ENCODE measurements around the gene NBDY. TPM values are rescaled to one million over a fixed set of nuclear protein-coding genes. Genes with fewer than 3 reads are reported as not detected.

The NBDY gene
- total RNA-seq, 1 donor from 2014 or later = 2.6 TPM

DNA sequence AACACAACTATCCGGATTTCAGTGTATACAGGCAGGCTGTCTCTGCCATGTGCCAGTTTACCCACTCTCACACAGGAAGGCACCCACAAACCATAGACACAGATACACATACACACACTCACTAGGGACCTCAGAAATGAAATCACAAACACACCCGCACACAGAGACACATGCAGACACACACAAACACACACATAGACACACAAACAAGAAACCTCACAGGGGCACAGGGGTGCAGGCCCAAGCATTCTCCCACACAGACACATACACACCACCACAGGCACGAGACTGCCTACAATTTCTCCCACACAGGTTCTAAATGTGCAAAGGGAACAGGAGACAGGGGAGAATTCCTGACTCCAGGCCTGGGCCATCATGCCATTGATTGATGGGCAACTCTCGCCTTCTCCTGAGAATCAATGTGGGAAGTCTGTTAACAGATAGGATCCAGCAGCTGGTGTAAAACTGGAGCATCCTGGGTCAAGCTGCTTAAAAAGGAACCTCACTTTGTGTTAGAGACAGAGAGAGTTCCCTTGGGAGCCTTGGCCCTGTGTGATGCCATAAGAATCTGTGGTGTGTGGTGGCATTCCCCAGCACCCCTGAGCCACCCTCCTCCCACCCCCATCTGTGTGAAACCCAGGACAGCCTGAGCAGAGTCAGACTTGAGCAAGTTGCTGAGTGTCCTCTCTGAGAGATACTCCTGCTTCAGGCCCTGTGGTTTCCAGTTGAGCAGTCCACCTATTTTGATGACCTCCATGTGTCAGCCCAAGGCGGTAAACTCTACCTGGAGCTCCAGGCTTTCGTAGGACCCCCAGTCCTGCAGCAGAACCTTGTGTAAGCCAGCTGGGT is 33.9 kb downstream of the NBDY start:
- Histone ChIP-seq H3K4me3 (ENCODE audit: low read depth, low read length) (no peak overlapping the region), H3K36me3 (ENCODE audit: control insufficient read depth, insufficient read depth, low read length) (peaks cover 2% of the 10 kb centered on the region), H3K27me3 (ENCODE audit: control insufficient read depth, insufficient read depth, low read length) (no peaks in the 10 kb centered on the region)
- FAIRE-seq = no peak
- TF ChIP-seq, protein P1, sequence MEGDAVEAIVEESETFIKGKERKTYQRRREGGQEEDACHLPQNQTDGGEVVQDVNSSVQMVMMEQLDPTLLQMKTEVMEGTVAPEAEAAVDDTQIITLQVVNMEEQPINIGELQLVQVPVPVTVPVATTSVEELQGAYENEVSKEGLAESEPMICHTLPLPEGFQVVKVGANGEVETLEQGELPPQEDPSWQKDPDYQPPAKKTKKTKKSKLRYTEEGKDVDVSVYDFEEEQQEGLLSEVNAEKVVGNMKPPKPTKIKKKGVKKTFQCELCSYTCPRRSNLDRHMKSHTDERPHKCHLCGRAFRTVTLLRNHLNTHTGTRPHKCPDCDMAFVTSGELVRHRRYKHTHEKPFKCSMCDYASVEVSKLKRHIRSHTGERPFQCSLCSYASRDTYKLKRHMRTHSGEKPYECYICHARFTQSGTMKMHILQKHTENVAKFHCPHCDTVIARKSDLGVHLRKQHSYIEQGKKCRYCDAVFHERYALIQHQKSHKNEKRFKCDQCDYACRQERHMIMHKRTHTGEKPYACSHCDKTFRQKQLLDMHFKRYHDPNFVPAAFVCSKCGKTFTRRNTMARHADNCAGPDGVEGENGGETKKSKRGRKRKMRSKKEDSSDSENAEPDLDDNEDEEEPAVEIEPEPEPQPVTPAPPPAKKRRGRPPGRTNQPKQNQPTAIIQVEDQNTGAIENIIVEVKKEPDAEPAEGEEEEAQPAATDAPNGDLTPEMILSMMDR (IDR thresholded peaks at IDR 0.05; ENCODE audit: insufficient read depth, low read length, severe bottlenecking) = no peak
- no peak for DNase-seq (ENCODE audit: low read depth)

DNA sequence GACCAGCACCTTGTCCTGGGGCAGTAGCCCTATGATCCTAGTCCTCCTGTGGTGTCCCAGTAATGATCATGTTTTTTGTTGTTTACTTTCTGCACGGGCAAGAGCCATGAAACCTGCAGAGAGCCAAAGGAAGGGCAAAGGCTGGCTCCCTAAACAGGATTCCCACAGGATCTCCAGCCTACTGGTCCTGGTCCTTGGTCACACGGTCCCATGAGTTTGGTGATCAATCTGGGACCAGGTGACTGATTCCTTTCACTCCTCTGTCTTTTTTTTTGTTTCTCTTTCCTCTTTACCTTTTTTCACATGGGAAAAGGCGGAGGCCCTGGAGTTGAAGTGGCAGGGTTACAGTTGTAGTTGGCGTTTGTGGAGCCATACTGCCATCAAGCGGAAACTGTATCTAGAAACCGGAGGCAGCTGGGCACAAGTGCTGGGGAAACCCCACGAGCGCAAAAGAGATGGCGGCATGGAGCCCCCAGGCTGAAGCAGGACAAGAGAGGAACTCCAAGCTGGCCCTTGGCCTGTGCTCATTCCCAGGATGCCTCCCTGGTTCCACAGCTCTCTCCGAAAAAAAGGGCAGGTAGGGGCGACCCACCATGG is 34.6 kb downstream of the NBDY start:
- H3K4me3 ChIP-seq (ENCODE audit: low read depth, low read length) = no peak overlapping the region
- no peaks in the 10 kb centered on the region for H3K27me3 ChIP-seq (ENCODE audit: control insufficient read depth, insufficient read depth, low read length)
- peaks cover 2% of the 10 kb centered on the region for H3K36me3 ChIP-seq (ENCODE audit: control insufficient read depth, insufficient read depth, low read length)
- TF ChIP-seq, protein P1 (IDR thresholded peaks at IDR 0.05; ENCODE audit: insufficient read depth, low read length, severe bottlenecking) = no peak
- FAIRE-seq = no peak
- no peak for DNase-seq (ENCODE audit: low read depth)

DNA sequence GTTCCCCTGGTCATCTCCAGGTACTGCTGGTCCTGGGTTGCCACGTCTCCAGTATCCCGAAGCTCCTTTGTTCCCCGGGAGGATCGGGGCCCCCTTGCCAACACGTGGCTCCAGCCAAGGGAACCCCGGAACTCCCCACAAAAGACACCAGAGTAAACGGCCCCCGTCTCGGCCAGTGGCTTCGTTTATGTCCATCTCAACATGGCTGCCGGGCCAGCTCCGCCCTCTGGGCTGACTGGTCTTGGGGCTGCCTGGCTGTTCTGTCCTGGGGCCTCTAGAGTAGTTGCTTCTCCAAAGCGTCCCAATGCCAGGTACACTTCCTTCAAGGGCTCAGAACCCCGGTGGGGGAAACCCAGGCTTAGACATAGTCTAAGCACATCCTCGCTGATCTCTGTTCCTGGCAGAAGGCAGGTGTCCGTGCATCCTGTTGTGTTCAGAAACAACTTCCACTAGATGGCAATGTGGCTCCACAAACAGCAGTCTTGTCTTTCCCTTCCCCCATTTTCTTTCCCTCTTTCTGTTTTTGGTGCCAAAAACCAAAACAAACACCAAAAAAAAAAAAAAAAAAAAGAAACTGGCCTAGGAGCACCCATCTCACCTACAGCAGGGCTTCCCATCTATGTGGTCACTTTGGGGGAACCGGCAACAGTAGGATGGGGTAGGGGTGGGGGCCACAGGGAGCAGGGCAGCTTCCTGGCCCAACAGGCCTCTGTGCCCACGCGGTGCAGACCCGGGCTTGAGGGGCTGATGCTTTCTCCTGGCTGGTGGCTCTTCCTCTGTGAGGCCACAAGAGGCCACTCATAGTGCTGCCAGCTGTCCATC is 35.3 kb downstream of the NBDY start:
- FAIRE-seq = no peak
- TF ChIP-seq, protein P1 (IDR thresholded peaks at IDR 0.05; ENCODE audit: insufficient read depth, low read length, severe bottlenecking) = peak; percentile 53
- Histone ChIP-seq H3K27me3 (ENCODE audit: control insufficient read depth, insufficient read depth, low read length) (no peaks in the 10 kb centered on the region), H3K4me3 (ENCODE audit: low read depth, low read length) (no peak overlapping the region), H3K36me3 (ENCODE audit: control insufficient read depth, insufficient read depth, low read length) (peaks cover 2% of the 10 kb centered on the region)
- DNase-seq (ENCODE audit: low read depth) = peak; percentile 34

DNA sequence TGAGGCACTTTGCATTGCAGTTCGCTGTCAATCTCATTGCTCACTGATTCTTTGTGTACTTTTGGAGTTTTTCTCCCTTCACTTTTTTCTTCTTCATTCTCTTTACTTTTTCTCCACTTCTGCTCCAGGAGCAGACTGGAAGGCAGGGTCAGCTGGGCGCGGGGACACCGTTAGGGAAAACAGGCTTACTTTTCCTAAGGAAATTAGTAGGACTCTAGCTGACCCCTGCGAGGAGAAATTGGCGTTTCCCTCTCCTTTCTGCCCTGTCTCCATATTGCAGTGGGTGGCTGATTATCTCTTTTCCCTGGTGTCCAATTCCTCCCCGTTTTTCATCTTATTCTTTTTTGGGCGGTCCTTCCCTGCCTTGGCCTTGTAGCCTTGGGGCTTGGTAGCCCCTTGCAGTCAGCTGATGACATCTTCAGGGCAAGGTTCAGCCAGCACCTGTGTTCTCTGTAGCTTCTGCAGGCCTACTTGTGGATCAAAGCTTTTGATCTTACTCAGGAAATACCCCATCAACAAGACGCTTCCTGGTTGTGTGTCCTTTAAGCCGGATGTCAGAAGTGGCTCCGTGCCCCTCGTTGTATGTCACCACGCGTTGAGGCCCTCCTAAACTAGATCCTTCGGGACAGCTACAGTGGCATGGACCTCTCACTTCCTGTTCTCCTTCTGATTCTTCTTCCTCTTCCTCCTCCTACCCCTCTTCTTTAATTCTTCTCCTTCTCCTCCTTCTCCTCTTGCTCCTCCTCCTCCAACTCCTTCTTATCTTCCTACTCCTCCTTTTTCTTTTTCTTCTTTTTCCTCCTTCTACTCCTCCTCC is 36.1 kb downstream of the NBDY start:
- DNase-seq (ENCODE audit: low read depth) = no peak
- Histone ChIP-seq H3K27me3 (ENCODE audit: control insufficient read depth, insufficient read depth, low read length) (no peaks in the 10 kb centered on the region), H3K4me3 (ENCODE audit: low read depth, low read length) (no peak overlapping the region), H3K36me3 (ENCODE audit: control insufficient read depth, insufficient read depth, low read length) (peaks cover 2% of the 10 kb centered on the region)
- TF ChIP-seq, protein P1 (IDR thresholded peaks at IDR 0.05; ENCODE audit: insufficient read depth, low read length, severe bottlenecking) = no peak
- FAIRE-seq = no peak

DNA sequence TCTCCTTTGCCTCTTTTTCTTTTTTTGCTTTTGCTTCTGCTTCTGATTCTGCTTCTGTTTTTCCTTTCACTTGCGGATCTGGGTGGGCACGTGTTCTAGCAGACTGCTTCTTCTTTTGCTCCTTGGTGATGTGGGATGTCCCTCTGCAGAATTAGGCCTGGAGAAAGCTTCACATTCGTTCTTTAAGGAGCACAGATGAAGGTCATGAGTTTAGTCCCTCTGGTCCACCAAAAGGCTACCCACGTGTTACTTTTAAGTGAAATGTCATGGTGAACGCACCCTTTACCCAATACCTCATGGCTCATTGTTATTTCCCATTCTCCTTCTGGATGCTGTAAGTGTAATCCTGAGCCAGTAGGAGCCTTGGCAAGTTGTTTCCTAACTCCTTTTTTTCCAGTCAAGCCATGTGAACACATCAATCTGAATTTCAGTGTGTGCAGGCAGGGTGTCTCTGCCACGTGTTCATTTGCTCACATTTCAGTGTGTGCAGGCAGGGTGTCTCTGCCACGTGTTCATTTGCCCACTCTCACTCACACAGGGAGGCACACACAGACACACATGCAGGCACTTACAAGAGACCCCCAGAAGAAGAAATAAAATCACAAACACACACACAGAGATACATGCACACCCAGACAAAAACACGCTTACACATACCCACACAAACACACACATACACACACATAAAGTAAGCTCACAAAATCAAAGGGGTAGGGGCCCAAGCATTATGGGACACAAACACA is 36.9 kb downstream of the NBDY start:
- DNase-seq (ENCODE audit: low read depth) = no peak
- H3K4me3 ChIP-seq (ENCODE audit: low read depth, low read length) = no peak overlapping the region
- TF ChIP-seq, protein P1 (IDR thresholded peaks at IDR 0.05; ENCODE audit: insufficient read depth, low read length, severe bottlenecking) = no peak
- peaks cover 2% of the 10 kb centered on the region for H3K36me3 ChIP-seq (ENCODE audit: control insufficient read depth, insufficient read depth, low read length)
- no peaks in the 10 kb centered on the region for H3K27me3 ChIP-seq (ENCODE audit: control insufficient read depth, insufficient read depth, low read length)
- no peak for FAIRE-seq

All from bronchial epithelial cell (primary cell).